GM21717 (cell line): ENCODE measurements around the gene WDR74.
"Not testable (repeated sequence)": the region's sequence is repeated elsewhere in the genome, so short reads cannot be mapped to it uniquely, and the experiment has no call there.

Experiments
- ATAC-seq: cut with Tn5 transposase; IDR thresholded peaks from one replicate; pipeline ENCODE4 v1.9.1; 2021; ENCODE audit warnings: mild to moderate bottlenecking, moderate library complexity; ENCODE audit not compliant: unreplicated experiment

The WDR74 gene

GRCh38 chr11:62839050-62839945 lies at the start of gene WDR74:
TSS of gene WDR74 (minus strand) at chr11:62839590. CDS start at chr11:62839570, 20 bp downstream.
- peak; percentile 39 for ATAC-seq

GRCh38 chr11:62889126-62889483 lies 49.7 kb upstream of the WDR74 start:
- no peak for ATAC-seq

GRCh38 chr11:62888406-62888805 lies 49.0 kb upstream of the WDR74 start:
- ATAC-seq: no peak

GRCh38 chr11:62885137-62885750 lies 45.9 kb upstream of the WDR74 start:
- no peak for ATAC-seq

GRCh38 chr11:62883673-62884072 lies 44.3 kb upstream of the WDR74 start:
- no peak for ATAC-seq

- no peak for ATAC-seq
These were observed 43.6 kb upstream of the WDR74 start for GRCh38 chr11:62882788-62883501.

- no peak for ATAC-seq
These were observed 43.0 kb upstream of the WDR74 start for GRCh38 chr11:62882431-62882749.

- ATAC-seq: peak; percentile 38
These were observed 42.4 kb upstream of the WDR74 start for GRCh38 chr11:62881579-62882430.

GRCh38 chr11:62880803-62881578 lies 41.6 kb upstream of the WDR74 start, which contains the start of gene SLC3A2:
TSS of gene SLC3A2 (plus strand) at chr11:62880896. CDS start at chr11:62881024, 128 bp downstream.
- ATAC-seq: peak; percentile 72

GRCh38 chr11:62880231-62880802 lies 40.9 kb upstream of the WDR74 start:
- no peak for ATAC-seq

GRCh38 chr11:62879235-62879978 lies 40.0 kb upstream of the WDR74 start:
- ATAC-seq: no peak

GRCh38 chr11:62876712-62877111 lies 37.3 kb upstream of the WDR74 start:
- no peak for ATAC-seq

GRCh38 chr11:62875698-62876478 lies 36.5 kb upstream of the WDR74 start:
- ATAC-seq: no peak

- ATAC-seq: no peak
These were observed 35.5 kb upstream of the WDR74 start for GRCh38 chr11:62874851-62875250.

GRCh38 chr11:62865635-62866034 lies 26.2 kb upstream of the WDR74 start:
- ATAC-seq: no peak

GRCh38 chr11:62863687-62864335 lies 24.4 kb upstream of the WDR74 start:
- ATAC-seq: no peak

GRCh38 chr11:62861564-62862192 lies 22.3 kb upstream of the WDR74 start:
- ATAC-seq: not testable (repeated sequence)
